Endothelial cell of umbilical vein (primary cell): ENCODE measurements around the gene FBXW4. TPM values are rescaled to one million over a fixed set of nuclear protein-coding genes. Genes with fewer than 3 reads are reported as not detected.

ENCODE experiments used
- BruUV-seq: library from RNA; stranded (reverse); fragments of 400-500 nt; replicated peaks from 2 replicates; lab custom pipeline; 2021; lab: Mats Ljungman, UMichigan
- CTCF ChIA-PET: fragments of 300-600, 350-600 bp; sonication (Branson Sonifier 250); formaldehyde crosslinking; loops from one replicate; lab custom pipeline; 2021; ENCODE audit warnings: antibody characterized with exemption, inconsistent platforms; lab: Charles Lee
- POLR2A ChIA-PET: fragments of 300-600, 350-600 bp; sonication (Branson Sonifier 250); formaldehyde crosslinking; loops from one replicate; lab custom pipeline; 2021; ENCODE audit warnings: antibody characterized with exemption, inconsistent platforms; lab: Charles Lee
- DNase-seq: peaks from one replicate; pipeline ENCODE4 v3.0.0-alpha.2; 2011; ENCODE audit warnings: low read depth, low spot score
- FAIRE-seq: peaks from 2 replicates; lab custom pipeline; 2011; peaks lifted over from hg19 to GRCh38; lab: Jason Lieb, UNC
- H2AFZ ChIP-seq: 2 replicates; pipeline ENCODE4 v1.6.0; 2012; ENCODE audit warnings: low read depth, low read length, control low read depth, inconsistent platforms
- H3K27ac ChIP-seq: 2 replicates; pipeline ENCODE4 v1.5.1; 2011; ENCODE audit warnings: low read depth, mild to moderate bottlenecking, control low read depth, low read length, moderate library complexity; ENCODE audit not compliant: insufficient read depth
- H3K27me3 ChIP-seq, 2 experiments: 2 replicates each; pipeline versions ENCODE4 v1.6.0 to v1.6.1; 2011; ENCODE audit warnings: low read length in 2 of 2, mixed read lengths in 1 of 2; ENCODE audit not compliant: control insufficient read depth in 2 of 2, insufficient read depth in 2 of 2
- H3K36me3 ChIP-seq, 2 experiments: 2 replicates in 1 of 2; 3 replicates in 1 of 2; pipeline ENCODE4 v1.5.1; 2011; ENCODE audit warnings: low read length in 2 of 2, mild to moderate bottlenecking in 1 of 2, moderate library complexity in 1 of 2; ENCODE audit not compliant: control insufficient read depth in 2 of 2, insufficient read depth in 2 of 2; ENCODE audit errors: extremely low read depth in 1 of 2
- H3K4me1 ChIP-seq: 3 replicates; pipeline ENCODE4 v1.5.1; 2011; ENCODE audit warnings: mild to moderate bottlenecking, low read length; ENCODE audit not compliant: control insufficient read depth, insufficient read depth; ENCODE audit errors: extremely low read depth
- H3K4me2 ChIP-seq: 2 replicates; pipeline ENCODE4 v1.6.1; 2011; ENCODE audit warnings: low read length, control low read depth, mixed read lengths; ENCODE audit not compliant: insufficient read depth
- H3K4me3 ChIP-seq, 3 experiments: fragments of 200-600 bp in 1 of 3; sonication (generic), shearing (Covaris generic) in 1 of 3; replicated peaks in 1 of 3; 2 replicates each; pipeline ENCODE4 v1.5.1; 2011 to 2016; ENCODE audit warnings: control low read depth in 3 of 3, low read length in 3 of 3, mild to moderate bottlenecking in 2 of 3, inconsistent platforms in 1 of 3, low read depth in 1 of 3, moderate library complexity in 1 of 3; ENCODE audit not compliant: insufficient read depth in 1 of 3
- H3K79me2 ChIP-seq: 2 replicates; pipeline ENCODE4 v1.6.0; 2012; ENCODE audit warnings: low read length, inconsistent platforms; ENCODE audit not compliant: control insufficient read depth, insufficient read depth
- H3K9ac ChIP-seq: replicated peaks from 2 replicates; pipeline ENCODE3; 2011; ENCODE audit warnings: low read length, control low read depth; ENCODE audit not compliant: insufficient read depth; ENCODE audit errors: extremely low read depth
- H3K9me1 ChIP-seq: replicated peaks from 3 replicates; pipeline ENCODE4 v1.6.0; 2011; ENCODE audit warnings: mild to moderate bottlenecking, low read length; ENCODE audit not compliant: control insufficient read depth, insufficient read depth; ENCODE audit errors: extremely low read depth
- H3K9me3 ChIP-seq: replicated peaks from 2 replicates; pipeline ENCODE4 v1.5.1; 2012; ENCODE audit warnings: low read length, inconsistent platforms; ENCODE audit not compliant: control insufficient read depth, insufficient read depth
- H4K20me1 ChIP-seq: replicated peaks from 2 replicates; pipeline ENCODE3; 2011; ENCODE audit warnings: mild to moderate bottlenecking, low read length; ENCODE audit not compliant: control insufficient read depth, insufficient read depth; ENCODE audit errors: extremely low read depth
- EZH2 ChIP-seq: IDR thresholded peaks from 2 replicates; pipeline ENCODE4 v1.6.1; 2012; ENCODE audit warnings: borderline replicate concordance, low read depth, mild to moderate bottlenecking, moderate library complexity, low read length, inconsistent platforms; ENCODE audit not compliant: severe bottlenecking
- GATA2 ChIP-seq: IDR thresholded peaks from 2 replicates; pipeline ENCODE4 v1.7.0; 2011; ENCODE audit warnings: low read depth, mild to moderate bottlenecking, moderate library complexity, mixed read lengths, low read length; ENCODE audit not compliant: insufficient read length, insufficient read depth
- MYC ChIP-seq: IDR thresholded peaks from one replicate; pipeline ENCODE4 v1.6.1; 2011; ENCODE audit warnings: mild to moderate bottlenecking, low read depth, low read length
- POLR2AphosphoS5 ChIP-seq: IDR thresholded peaks from 2 replicates; pipeline ENCODE4 v1.6.1; 2012; ENCODE audit warnings: low read depth, mild to moderate bottlenecking, control low read depth, low read length, moderate library complexity; ENCODE audit not compliant: insufficient read depth
- dilution Hi-C: fragments of 300-500 bp; cut with MboI; formaldehyde crosslinking; loops from one replicate; pipeline ENCODE4 v1.15.0; 2019; ENCODE audit warnings: low sequenced_read_pairs; ENCODE audit not compliant: extremely low pct_ligation_motif_present
- intact Hi-C: fragments of 100-400 bp; cut with micrococcal nuclease; formaldehyde crosslinking; loops from one replicate; pipeline ENCODE4 v1.10.0; 2022
- polyA plus RNA-seq, 4 experiments: library from polyadenylated mRNA; depleted of rRNA in 3 of 4; stranded (reverse) in 3 of 4; unstranded in 1 of 4; fragments of >200 nt; gene quantifications; 2 replicates each; pipeline versions ENCODE4 v1.2.1 to v1.2.3, GENCODE V29; 2011 to 2012; ENCODE audit warnings: missing spikeins in 1 of 4
- total RNA-seq: library from RNA; stranded (reverse); gene quantifications from 2 replicates; pipeline ENCODE4 v1.2.3, GENCODE V29; 2021
- TF ChIP-seq, protein P1 (sequence below), 2 donors: IDR thresholded peaks; 1 replicate in 1 of 2; 2 replicates in 1 of 2; pipeline ENCODE4 v1.5.1; 2011; ENCODE audit warnings: low read length in 2 of 2, mild to moderate bottlenecking in 2 of 2, moderate library complexity in 2 of 2, control low read depth in 1 of 2, inconsistent platforms in 1 of 2, low read depth in 1 of 2; ENCODE audit not compliant: insufficient read depth in 1 of 2; ENCODE audit errors: extremely low read depth in 1 of 2

The FBXW4 gene
- total and polyA plus RNA-seq, 2 donors (not counting 3 experiments of a cell fraction or from before 2014, with no cell fraction given) = 20.8 to 21.1 TPM

DNA sequence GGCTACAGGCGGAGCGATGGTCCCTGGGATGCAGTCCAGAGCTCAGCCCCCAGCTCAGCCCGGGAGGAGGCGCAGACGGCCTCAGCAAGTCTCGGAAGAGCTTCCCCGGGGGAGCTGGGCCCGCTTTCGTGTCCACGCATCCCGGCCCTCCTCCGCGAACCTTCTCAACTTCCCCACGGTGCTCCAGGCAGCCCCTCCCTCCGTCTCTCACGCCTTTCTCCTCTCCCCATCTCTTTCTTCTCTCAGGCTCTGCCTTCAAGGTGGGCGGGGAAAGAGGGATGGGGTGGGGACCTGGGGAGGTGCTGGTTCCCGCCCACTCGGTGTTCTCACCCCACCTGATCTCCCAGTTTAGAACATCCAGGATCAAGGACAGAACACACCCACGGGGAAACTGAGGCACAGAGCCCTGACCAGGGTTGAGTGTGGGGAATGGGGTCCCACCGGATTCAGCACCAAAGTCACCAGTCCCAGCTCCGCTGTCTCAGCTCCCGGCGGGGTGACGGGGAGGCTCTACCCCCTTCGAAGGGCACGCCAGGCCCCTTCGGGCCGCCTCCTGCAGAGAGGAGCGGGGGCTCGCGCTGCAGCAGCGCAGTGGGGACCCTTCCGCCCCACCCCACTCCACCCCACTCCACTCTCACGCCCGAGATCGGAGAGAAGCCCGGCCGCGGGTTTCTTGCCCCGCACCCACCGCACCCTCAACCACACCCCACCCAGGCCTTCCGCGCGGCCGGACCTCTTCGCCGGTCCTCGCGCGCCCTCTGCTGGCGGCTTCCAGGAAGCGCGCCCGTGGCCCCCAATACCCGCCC is 125.1 kb downstream of the FBXW4 start:
- Histone ChIP-seq H3K79me2 (no peaks in the 10 kb centered on the region), H3K27ac (no peak overlapping the region), H3K4me3 (peak overlapping the region in 1 of 3 experiments; percentile 39), H3K27me3 (peaks cover 26 to 27% of the 10 kb centered on the region in 2 experiments), H3K9ac (no peak overlapping the region), H3K4me2 (peak overlapping the region; percentile 47), H3K36me3 (no peaks in the 10 kb centered on the region), H3K4me1 (peaks cover 7% of the 10 kb centered on the region), H4K20me1 (no peaks in the 10 kb centered on the region), H3K9me3 (no peaks in the 10 kb centered on the region), H3K9me1 (no peaks in the 10 kb centered on the region), H2AFZ (peak overlapping the region; percentile 68)
- peak; percentile 56 for FAIRE-seq
- dilution Hi-C loops (no loop called here), intact Hi-C loops (loop anchor here (1.0 kb wide), 6 partner anchors 75 to 409 kb away; no protein-coding TSS in a partner anchor)
- CTCF ChIA-PET = interaction anchor here (0.7 to 4.0 kb wide), 30 partner anchors 8 to 474 kb away, joined by 3 to 78 read pairs (median 6); no protein-coding TSS in a partner anchor
- no peak for TF ChIP-seq GATA2
- TF ChIP-seq, protein P1, sequence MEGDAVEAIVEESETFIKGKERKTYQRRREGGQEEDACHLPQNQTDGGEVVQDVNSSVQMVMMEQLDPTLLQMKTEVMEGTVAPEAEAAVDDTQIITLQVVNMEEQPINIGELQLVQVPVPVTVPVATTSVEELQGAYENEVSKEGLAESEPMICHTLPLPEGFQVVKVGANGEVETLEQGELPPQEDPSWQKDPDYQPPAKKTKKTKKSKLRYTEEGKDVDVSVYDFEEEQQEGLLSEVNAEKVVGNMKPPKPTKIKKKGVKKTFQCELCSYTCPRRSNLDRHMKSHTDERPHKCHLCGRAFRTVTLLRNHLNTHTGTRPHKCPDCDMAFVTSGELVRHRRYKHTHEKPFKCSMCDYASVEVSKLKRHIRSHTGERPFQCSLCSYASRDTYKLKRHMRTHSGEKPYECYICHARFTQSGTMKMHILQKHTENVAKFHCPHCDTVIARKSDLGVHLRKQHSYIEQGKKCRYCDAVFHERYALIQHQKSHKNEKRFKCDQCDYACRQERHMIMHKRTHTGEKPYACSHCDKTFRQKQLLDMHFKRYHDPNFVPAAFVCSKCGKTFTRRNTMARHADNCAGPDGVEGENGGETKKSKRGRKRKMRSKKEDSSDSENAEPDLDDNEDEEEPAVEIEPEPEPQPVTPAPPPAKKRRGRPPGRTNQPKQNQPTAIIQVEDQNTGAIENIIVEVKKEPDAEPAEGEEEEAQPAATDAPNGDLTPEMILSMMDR (IDR thresholded peaks at IDR 0.05; ENCODE audit: extremely low read depth in 1 of 2, insufficient read depth in 1 of 2, low read depth in 1 of 2, low read length in 2 of 2) = peak; percentile 46 to 90
- POLR2A ChIA-PET = no interaction called here
- DNase-seq = peak; percentile 62
- no TSS peak for BruUV-seq

DNA sequence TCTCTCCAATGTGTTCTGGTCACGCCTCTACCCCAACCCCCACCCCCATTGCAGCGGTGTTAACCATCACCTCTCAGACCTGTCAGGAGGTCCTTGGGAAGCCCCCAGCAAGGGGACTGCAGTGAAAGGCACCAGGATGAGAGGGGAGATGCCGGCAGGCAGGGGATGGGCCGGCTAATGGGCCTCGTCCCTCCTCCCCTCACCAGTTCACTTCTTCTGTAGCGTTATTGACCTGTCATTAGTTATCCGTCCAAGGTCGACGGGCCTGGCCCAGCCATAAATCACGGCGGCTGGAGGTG is 125.7 kb downstream of the FBXW4 start:
- dilution Hi-C loops (no loop called here), intact Hi-C loops (no loop called here)
- peaks cover 7% of the 10 kb centered on the region for H3K4me1 ChIP-seq
- H3K4me3 ChIP-seq = no peak overlapping the region
- CTCF ChIA-PET = interaction anchor here (0.7 to 4.0 kb wide), 13 partner anchors 8 to 408 kb away, joined by 3 to 78 read pairs (median 11); no protein-coding TSS in a partner anchor
- no peak for FAIRE-seq
- H3K9me3 ChIP-seq = no peaks in the 10 kb centered on the region
- no peak overlapping the region for H2AFZ ChIP-seq
- DNase-seq = no peak
- TF ChIP-seq POLR2AphosphoS5 (no peak), MYC (no peak), EZH2 (no peak)
- TF ChIP-seq, protein P1 (IDR thresholded peaks at IDR 0.05; ENCODE audit: extremely low read depth in 1 of 2, insufficient read depth in 1 of 2, low read depth in 1 of 2, low read length in 2 of 2) = no peak
- H3K36me3 ChIP-seq = no peaks in the 10 kb centered on the region
- peaks cover 26 to 27% of the 10 kb centered on the region in 2 experiments for H3K27me3 ChIP-seq
- H3K27ac ChIP-seq = no peak overlapping the region
- BruUV-seq = no TSS peak
- no peak overlapping the region for H3K9ac ChIP-seq
- no peaks in the 10 kb centered on the region for H3K79me2 ChIP-seq
- POLR2A ChIA-PET = no interaction called here
- H4K20me1 ChIP-seq = no peaks in the 10 kb centered on the region
- H3K9me1 ChIP-seq = no peaks in the 10 kb centered on the region
- no peak overlapping the region for H3K4me2 ChIP-seq
